ENCODE results near the gene SURF4. TPM values are rescaled to one million over a fixed set of nuclear protein-coding genes. Genes with fewer than 3 reads are reported as not detected.

SURF4 gene
- polyA plus RNA-seq, 3 donors: 61.4 to 175 (median 157) TPM

DNA sequence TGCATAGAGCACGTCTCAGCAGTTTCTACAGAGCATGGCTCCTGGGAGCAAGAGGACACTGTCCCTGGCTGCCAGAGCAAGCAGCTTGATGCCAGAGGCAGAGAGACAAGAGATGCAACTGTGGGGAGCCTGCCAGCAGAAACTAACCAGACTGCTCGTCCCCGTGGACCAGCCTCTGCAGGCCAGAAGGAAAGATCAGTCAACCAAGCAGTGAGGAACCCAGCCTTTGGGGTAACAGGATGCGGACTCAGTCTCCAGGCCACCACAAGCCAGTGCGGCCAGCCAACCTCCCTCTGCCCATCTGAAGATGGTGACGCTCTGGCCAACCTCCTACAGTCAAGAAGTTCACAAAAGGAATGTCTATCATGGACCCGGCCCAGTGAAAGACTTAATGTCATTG, 3.7 kb downstream of the SURF4 start:
- TF ChIP-seq, protein P1, sequence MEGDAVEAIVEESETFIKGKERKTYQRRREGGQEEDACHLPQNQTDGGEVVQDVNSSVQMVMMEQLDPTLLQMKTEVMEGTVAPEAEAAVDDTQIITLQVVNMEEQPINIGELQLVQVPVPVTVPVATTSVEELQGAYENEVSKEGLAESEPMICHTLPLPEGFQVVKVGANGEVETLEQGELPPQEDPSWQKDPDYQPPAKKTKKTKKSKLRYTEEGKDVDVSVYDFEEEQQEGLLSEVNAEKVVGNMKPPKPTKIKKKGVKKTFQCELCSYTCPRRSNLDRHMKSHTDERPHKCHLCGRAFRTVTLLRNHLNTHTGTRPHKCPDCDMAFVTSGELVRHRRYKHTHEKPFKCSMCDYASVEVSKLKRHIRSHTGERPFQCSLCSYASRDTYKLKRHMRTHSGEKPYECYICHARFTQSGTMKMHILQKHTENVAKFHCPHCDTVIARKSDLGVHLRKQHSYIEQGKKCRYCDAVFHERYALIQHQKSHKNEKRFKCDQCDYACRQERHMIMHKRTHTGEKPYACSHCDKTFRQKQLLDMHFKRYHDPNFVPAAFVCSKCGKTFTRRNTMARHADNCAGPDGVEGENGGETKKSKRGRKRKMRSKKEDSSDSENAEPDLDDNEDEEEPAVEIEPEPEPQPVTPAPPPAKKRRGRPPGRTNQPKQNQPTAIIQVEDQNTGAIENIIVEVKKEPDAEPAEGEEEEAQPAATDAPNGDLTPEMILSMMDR (IDR thresholded peaks at IDR 0.05): no peak
- no peak overlapping the region for H3K4me3 Mint-ChIP-seq
- peaks cover 0 to under 1% (median 0%) of the 10 kb centered on the region in 3 donors for H3K27me3 Mint-ChIP-seq (ENCODE audit: low read depth in 3 of 3)
- H3K36me3 ChIP-seq (replicated peaks in 1 of 2; ENCODE audit: control insufficient read depth in 1 of 2, insufficient read depth in 2 of 2, low read length in 2 of 2): peaks cover 40 to 54% of the 10 kb centered on the region in 2 donors
- H3K27ac ChIP-seq (ENCODE audit: low read depth in 1 of 2, low read length in 2 of 2): peak overlapping the region in 1 of 2 donors; percentile 59
- no peak for DNase-seq
- WGBS (ENCODE audit: insufficient coverage): 87% methylated on average over 7 of the region's 7 CpGs
- H2AFZ ChIP-seq (ENCODE audit: insufficient read depth, low read depth, low read length, poor library complexity, severe bottlenecking): no peak overlapping the region
- H4K20me1 ChIP-seq (ENCODE audit: insufficient read depth, low read length): peaks cover 82% of the 10 kb centered on the region
- H3K4me2 ChIP-seq (replicated peaks; ENCODE audit: extremely low read depth, low read length, poor library complexity, severe bottlenecking): peak overlapping the region; percentile 2
- H3K9me3 Mint-ChIP-seq: no peaks in the 10 kb centered on the region
- H3K36me3 Mint-ChIP-seq: peaks cover 35 to 55% of the 10 kb centered on the region in 2 donors
- peak overlapping the region; percentile 29 for H3K9ac ChIP-seq (ENCODE audit: insufficient read depth, low read length, poor library complexity, severe bottlenecking)
- peaks cover 60% of the 10 kb centered on the region for H3K4me1 Mint-ChIP-seq
- H3K4me1 ChIP-seq (ENCODE audit: control insufficient read depth in 1 of 2, insufficient read depth in 2 of 2, low read length in 2 of 2): peaks cover 21 to 51% of the 10 kb centered on the region in 2 donors
- intact Hi-C loops (cut with micrococcal nuclease): loop anchor here in 1 of 2 donors (10.0 kb wide), 1 partner anchor 337 kb away; the partner anchor contains the start of gene GTF3C5
- peak overlapping the region in 2 of 7 donors; percentile 1 to 39 for H3K27ac Mint-ChIP-seq
- no peaks in the 10 kb centered on the region for H3K9me3 ChIP-seq (replicated peaks in 1 of 2; ENCODE audit: control insufficient read depth in 1 of 2, insufficient read depth in 1 of 2, low read length in 2 of 2)
- peaks cover 86% of the 10 kb centered on the region for H3K79me2 ChIP-seq (ENCODE audit: insufficient read depth, low read length)
- no peak overlapping the region for H3K4me3 ChIP-seq (replicated peaks in 1 of 3; ENCODE audit: low read depth in 2 of 3, low read length in 3 of 3)
- no peaks in the 10 kb centered on the region for H3K27me3 ChIP-seq (ENCODE audit: control insufficient read depth in 2 of 2, insufficient read depth in 2 of 2, low read length in 2 of 2)

DNA sequence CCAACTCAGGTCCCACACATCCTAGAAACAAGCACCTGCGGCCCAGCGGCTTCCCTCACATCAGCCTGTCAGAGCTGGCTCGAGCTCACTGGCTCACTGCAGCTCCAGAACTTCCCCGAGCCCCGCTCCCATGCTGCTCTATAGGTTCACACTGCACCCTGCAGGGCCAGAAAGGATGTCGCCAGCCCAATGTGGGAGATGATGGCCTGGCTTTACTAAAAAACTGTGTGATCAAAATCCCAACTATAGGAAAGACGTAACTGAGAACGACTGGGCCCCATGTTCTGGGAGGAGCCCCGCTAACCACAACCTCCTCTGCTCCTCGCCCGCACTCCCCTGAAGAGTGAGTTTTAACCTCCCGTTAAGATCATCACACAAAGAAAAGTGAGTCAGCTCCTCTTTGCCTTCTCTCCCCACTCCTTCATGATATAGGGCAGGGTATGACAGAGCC, 4.6 kb downstream of the SURF4 start:
- H4K20me1 ChIP-seq (ENCODE audit: insufficient read depth, low read length): peaks cover 91% of the 10 kb centered on the region

More for the DNA sequence above, 4.6 kb downstream of the SURF4 start:
- H3K9ac ChIP-seq (ENCODE audit: insufficient read depth, low read length, poor library complexity, severe bottlenecking): peak overlapping the region; percentile 29
- Mint-ChIP-seq H3K36me3 (peaks cover 44 to 64% of the 10 kb centered on the region in 2 donors), H3K27ac (peak overlapping the region in 6 of 7 donors; percentile 18 to 89 (median 75)), H3K4me1 (peaks cover 54% of the 10 kb centered on the region), H3K27me3 (ENCODE audit: low read depth in 3 of 3) (no peaks in the 10 kb centered on the region), H3K9me3 (no peaks in the 10 kb centered on the region), H3K4me3 (no peak overlapping the region)
- H3K27me3 ChIP-seq (ENCODE audit: control insufficient read depth in 2 of 2, insufficient read depth in 2 of 2, low read length in 2 of 2): no peaks in the 10 kb centered on the region
- peaks cover 95% of the 10 kb centered on the region for H3K79me2 ChIP-seq (ENCODE audit: insufficient read depth, low read length)
- H3K36me3 ChIP-seq (replicated peaks in 1 of 2; ENCODE audit: control insufficient read depth in 1 of 2, insufficient read depth in 2 of 2, low read length in 2 of 2): peaks cover 48 to 63% of the 10 kb centered on the region in 2 donors
- TF ChIP-seq, protein P1 (IDR thresholded peaks at IDR 0.05): no peak
- peaks cover 16 to 44% of the 10 kb centered on the region in 2 donors for H3K4me1 ChIP-seq (ENCODE audit: control insufficient read depth in 1 of 2, insufficient read depth in 2 of 2, low read length in 2 of 2)
- DNase-seq: no peak
- no peak overlapping the region for H3K4me3 ChIP-seq (replicated peaks in 1 of 3; ENCODE audit: low read depth in 2 of 3, low read length in 3 of 3)
- peak overlapping the region in 1 of 2 donors; percentile 59 for H3K27ac ChIP-seq (ENCODE audit: low read depth in 1 of 2, low read length in 2 of 2)
- no peak overlapping the region for H2AFZ ChIP-seq (ENCODE audit: insufficient read depth, low read depth, low read length, poor library complexity, severe bottlenecking)
- peak overlapping the region; percentile 2 for H3K4me2 ChIP-seq (replicated peaks; ENCODE audit: extremely low read depth, low read length, poor library complexity, severe bottlenecking)
- WGBS (ENCODE audit: insufficient coverage): 67% methylated on average over 3 of the region's 12 CpGs
- no peaks in the 10 kb centered on the region for H3K9me3 ChIP-seq (replicated peaks in 1 of 2; ENCODE audit: control insufficient read depth in 1 of 2, insufficient read depth in 1 of 2, low read length in 2 of 2)
- intact Hi-C loops (cut with micrococcal nuclease): loop anchor here in 1 of 2 donors (10.0 kb wide), 1 partner anchor 336 kb away; the partner anchor contains the start of gene GTF3C5

Measured in CD14-positive monocyte (primary cell).